Panc1 (cell line): ENCODE measurements around the gene MRPS7. TPM values are rescaled to one million over a fixed set of nuclear protein-coding genes. Genes with fewer than 3 reads are reported as not detected.

ENCODE experiments used
- ATAC-seq: fragments of 200-7000 bp; cut with Tn5 transposase; 2 replicates; pipeline ENCODE4 v1.9.1; 2020; ENCODE audit warnings: mild to moderate bottlenecking, moderate library complexity
- BruUV-seq: library from RNA; stranded (reverse); fragments of 400-500 nt; replicated peaks from 2 replicates; lab custom pipeline; 2021; lab: Mats Ljungman, UMichigan
- CTCF ChIA-PET: fragments of 300-600 bp; sonication (Branson Sonifier 250); formaldehyde crosslinking; loops from one replicate; lab custom pipeline; 2022; ENCODE audit warnings: antibody characterized with exemption; lab: Charles Lee
- POLR2A ChIA-PET: fragments of 300-600 bp; sonication (Branson Sonifier 250); formaldehyde crosslinking; loops from one replicate; lab custom pipeline; 2022; ENCODE audit warnings: antibody characterized with exemption; lab: Charles Lee
- DNase-seq: peaks from one replicate; pipeline ENCODE4 v3.0.0-alpha.2; 2010; ENCODE audit warnings: low read depth, low spot score
- H3K27ac ChIP-seq: 2 replicates; pipeline ENCODE4 v1.5.1; 2011; ENCODE audit warnings: mild to moderate bottlenecking, low read length, inconsistent platforms
- H3K27me3 ChIP-seq: fragments of 200-500 bp; sonication (Bioruptor generic); 2 replicates; pipeline ENCODE4 v1.6.0; 2014; ENCODE audit warnings: low read length, inconsistent platforms; ENCODE audit not compliant: control insufficient read depth, insufficient read depth
- H3K36me3 ChIP-seq: fragments of 200-500 bp; sonication (Bioruptor generic); 2 replicates; pipeline ENCODE4 v1.5.1; 2014; ENCODE audit warnings: inconsistent platforms, mild to moderate bottlenecking, low read length, moderate library complexity; ENCODE audit not compliant: control insufficient read depth, insufficient read depth
- H3K4me1 ChIP-seq: 2 replicates; pipeline ENCODE4 v1.5.1; 2011; ENCODE audit warnings: inconsistent platforms, mild to moderate bottlenecking, low read length, moderate library complexity; ENCODE audit not compliant: control insufficient read depth, insufficient read depth
- H3K4me3 ChIP-seq, 2 experiments: 2 replicates each; pipeline ENCODE4 v1.5.1; 2011 to 2012; ENCODE audit warnings: low read depth in 2 of 2, low read length in 2 of 2, mild to moderate bottlenecking in 2 of 2, inconsistent platforms in 1 of 2, moderate library complexity in 1 of 2
- H3K9me3 ChIP-seq: fragments of 200-500 bp; sonication (Bioruptor generic); 2 replicates; pipeline ENCODE4 v1.5.1; 2014; ENCODE audit warnings: low read depth, mild to moderate bottlenecking, inconsistent platforms, low read length, moderate library complexity; ENCODE audit not compliant: control insufficient read depth, insufficient read depth
- POLR2AphosphoS5 ChIP-seq: IDR thresholded peaks from 2 replicates; pipeline ENCODE4 v1.6.1; 2012; ENCODE audit warnings: mild to moderate bottlenecking, low read depth, low read length, moderate library complexity
- SIN3A ChIP-seq: IDR thresholded peaks from 2 replicates; pipeline ENCODE4 v1.6.1; 2012; ENCODE audit warnings: low read depth, mild to moderate bottlenecking, low read length, moderate library complexity, borderline replicate concordance; ENCODE audit not compliant: insufficient read depth
- TCF7L2 ChIP-seq: IDR thresholded peaks from 2 replicates; pipeline ENCODE4 v1.6.1; 2011; ENCODE audit warnings: mild to moderate bottlenecking, low read depth, low read length, inconsistent platforms
- in situ Hi-C: cut with HindIII; loops from 2 replicates; pipeline ENCODE4 v1.10.0; 2016; ENCODE audit warnings: low sequenced_read_pairs, low pct_unique_long_range_greater_than_20kb
- intact Hi-C: fragments of 100-400 bp; cut with micrococcal nuclease; formaldehyde crosslinking; loops from one replicate; pipeline ENCODE4 v1.10.0; 2022; ENCODE audit not compliant: unreplicated experiment
- total RNA-seq: library from RNA; stranded (reverse); gene quantifications from one replicate; pipeline ENCODE4 v1.2.1, GENCODE V29; 2021; ENCODE audit not compliant: unreplicated experiment
- TF ChIP-seq, protein P1 (sequence below): fragments of 450-650 bp; IDR thresholded peaks from 2 replicates; pipeline ENCODE4 v1.5.1; 2017; ENCODE audit warnings: mild to moderate bottlenecking
- TF ChIP-seq, protein P2 (sequence below), 2 experiments: IDR thresholded peaks; 2 replicates each; pipeline ENCODE4 v1.6.1; 2011 to 2012; ENCODE audit warnings: low read depth in 2 of 2, control low read depth in 1 of 2, low read length in 1 of 2, mild to moderate bottlenecking in 1 of 2, moderate library complexity in 1 of 2; ENCODE audit not compliant: insufficient read depth in 1 of 2

MRPS7 gene
- total RNA-seq, 1 experiment from 2014 or later, result 85.0 TPM

DNA sequence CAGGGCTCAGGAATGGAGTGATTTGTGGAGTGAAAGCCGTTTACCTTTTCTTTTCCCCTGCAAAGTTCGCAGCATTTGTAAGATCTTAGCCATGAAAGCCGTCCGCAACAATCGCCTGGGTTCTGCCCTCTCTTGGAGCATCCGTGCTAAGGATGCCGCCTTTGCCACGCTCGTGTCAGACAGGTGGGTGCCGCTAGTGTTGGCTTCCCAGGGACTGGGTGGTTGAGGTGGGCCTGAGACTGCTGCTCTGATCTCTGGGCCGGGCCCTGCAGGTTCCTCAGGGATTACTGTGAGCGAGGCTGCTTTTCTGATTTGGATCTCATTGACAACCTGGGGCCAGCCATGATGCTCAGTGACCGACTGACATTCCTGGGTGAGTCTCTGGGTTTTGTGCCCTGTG is 28.9 kb upstream of the MRPS7 start:
- CTCF ChIA-PET, result no interaction called here
- Histone ChIP-seq H3K27ac (no peak overlapping the region), H3K36me3 (peaks cover 22% of the 10 kb centered on the region), H3K9me3 (no peaks in the 10 kb centered on the region), H3K27me3 (no peaks in the 10 kb centered on the region), H3K4me3 (no peak overlapping the region), H3K4me1 (no peaks in the 10 kb centered on the region)
- BruUV-seq, result no TSS peak
- DNase-seq (no peak), ATAC-seq (no peak)
- TF ChIP-seq, protein P1, sequence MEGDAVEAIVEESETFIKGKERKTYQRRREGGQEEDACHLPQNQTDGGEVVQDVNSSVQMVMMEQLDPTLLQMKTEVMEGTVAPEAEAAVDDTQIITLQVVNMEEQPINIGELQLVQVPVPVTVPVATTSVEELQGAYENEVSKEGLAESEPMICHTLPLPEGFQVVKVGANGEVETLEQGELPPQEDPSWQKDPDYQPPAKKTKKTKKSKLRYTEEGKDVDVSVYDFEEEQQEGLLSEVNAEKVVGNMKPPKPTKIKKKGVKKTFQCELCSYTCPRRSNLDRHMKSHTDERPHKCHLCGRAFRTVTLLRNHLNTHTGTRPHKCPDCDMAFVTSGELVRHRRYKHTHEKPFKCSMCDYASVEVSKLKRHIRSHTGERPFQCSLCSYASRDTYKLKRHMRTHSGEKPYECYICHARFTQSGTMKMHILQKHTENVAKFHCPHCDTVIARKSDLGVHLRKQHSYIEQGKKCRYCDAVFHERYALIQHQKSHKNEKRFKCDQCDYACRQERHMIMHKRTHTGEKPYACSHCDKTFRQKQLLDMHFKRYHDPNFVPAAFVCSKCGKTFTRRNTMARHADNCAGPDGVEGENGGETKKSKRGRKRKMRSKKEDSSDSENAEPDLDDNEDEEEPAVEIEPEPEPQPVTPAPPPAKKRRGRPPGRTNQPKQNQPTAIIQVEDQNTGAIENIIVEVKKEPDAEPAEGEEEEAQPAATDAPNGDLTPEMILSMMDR, result no peak
- TF ChIP-seq, protein P2, sequence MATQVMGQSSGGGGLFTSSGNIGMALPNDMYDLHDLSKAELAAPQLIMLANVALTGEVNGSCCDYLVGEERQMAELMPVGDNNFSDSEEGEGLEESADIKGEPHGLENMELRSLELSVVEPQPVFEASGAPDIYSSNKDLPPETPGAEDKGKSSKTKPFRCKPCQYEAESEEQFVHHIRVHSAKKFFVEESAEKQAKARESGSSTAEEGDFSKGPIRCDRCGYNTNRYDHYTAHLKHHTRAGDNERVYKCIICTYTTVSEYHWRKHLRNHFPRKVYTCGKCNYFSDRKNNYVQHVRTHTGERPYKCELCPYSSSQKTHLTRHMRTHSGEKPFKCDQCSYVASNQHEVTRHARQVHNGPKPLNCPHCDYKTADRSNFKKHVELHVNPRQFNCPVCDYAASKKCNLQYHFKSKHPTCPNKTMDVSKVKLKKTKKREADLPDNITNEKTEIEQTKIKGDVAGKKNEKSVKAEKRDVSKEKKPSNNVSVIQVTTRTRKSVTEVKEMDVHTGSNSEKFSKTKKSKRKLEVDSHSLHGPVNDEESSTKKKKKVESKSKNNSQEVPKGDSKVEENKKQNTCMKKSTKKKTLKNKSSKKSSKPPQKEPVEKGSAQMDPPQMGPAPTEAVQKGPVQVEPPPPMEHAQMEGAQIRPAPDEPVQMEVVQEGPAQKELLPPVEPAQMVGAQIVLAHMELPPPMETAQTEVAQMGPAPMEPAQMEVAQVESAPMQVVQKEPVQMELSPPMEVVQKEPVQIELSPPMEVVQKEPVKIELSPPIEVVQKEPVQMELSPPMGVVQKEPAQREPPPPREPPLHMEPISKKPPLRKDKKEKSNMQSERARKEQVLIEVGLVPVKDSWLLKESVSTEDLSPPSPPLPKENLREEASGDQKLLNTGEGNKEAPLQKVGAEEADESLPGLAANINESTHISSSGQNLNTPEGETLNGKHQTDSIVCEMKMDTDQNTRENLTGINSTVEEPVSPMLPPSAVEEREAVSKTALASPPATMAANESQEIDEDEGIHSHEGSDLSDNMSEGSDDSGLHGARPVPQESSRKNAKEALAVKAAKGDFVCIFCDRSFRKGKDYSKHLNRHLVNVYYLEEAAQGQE (IDR thresholded peaks at IDR 0.05; ENCODE audit: insufficient read depth in 1 of 2, low read depth in 2 of 2, low read length in 1 of 2), result no peak
- no peak for TF ChIP-seq TCF7L2
- TF ChIP-seq SIN3A, result no peak
- no peak for TF ChIP-seq POLR2AphosphoS5
- intact Hi-C loops (no loop called here), in situ Hi-C loops (no loop called here)
- POLR2A ChIA-PET, result no interaction called here

DNA sequence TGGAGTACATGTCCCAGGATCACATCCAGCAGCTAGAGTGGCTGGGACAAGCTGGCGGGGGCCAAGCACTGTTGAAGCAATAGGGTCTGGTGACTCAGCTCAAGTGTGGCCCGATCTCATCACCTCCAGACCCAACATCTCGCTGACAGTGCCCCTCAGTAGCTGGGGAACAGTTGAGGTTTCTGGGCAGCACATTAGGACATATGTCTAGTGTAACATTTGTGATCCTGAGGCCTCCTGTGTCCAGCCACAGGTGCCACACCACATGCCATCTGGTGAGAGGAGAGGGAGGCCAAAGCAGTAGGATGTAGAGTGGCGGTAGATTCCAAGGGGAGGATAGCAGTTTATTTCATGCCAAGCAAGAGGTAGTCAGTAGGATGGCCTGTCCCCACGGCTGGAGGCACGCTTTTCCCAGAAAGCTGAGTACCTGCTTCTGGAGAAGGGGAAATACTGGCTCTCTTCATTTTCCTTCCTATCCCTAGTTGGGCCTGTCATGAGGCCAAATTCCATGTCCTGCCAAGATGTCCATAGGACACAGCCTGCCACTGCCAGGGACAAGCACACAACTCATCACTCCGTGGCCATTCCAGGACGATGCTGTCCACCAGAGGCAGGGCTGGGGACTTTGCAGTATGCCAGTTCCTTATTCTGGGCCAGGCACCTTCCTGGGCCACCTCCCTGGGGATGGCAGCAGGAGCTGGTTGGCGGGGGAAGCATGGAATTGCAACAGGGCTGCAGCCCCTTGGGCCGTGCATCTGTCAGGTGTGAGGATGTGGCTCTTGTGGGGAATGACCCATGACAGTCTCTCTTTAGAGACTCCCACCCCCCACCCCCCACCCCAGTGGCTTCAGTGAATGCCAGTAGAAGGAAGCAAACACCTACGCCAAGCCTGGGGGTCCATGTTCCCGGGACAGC is 24.3 kb upstream of the MRPS7 start:
- in situ Hi-C loops (no loop called here), intact Hi-C loops (no loop called here)
- H3K36me3 ChIP-seq, result peaks cover 23% of the 10 kb centered on the region
- ATAC-seq, result no peak
- ChIA-PET POLR2A (interaction anchor here (0.6 kb wide), 1 partner anchor 7 kb away, joined by 7 read pairs; no protein-coding TSS in a partner anchor), CTCF (interaction anchor here (0.5 kb wide), 1 partner anchor 13 kb away, joined by 3 read pairs; no protein-coding TSS in a partner anchor)
- H3K9me3 ChIP-seq, result no peaks in the 10 kb centered on the region
- H3K4me3 ChIP-seq, result no peak overlapping the region
- no peak for DNase-seq
- no peaks in the 10 kb centered on the region for H3K27me3 ChIP-seq
- BruUV-seq, result no TSS peak
- H3K27ac ChIP-seq, result no peak overlapping the region
- TF ChIP-seq, protein P1, result no peak
- peak; percentile 5; the same call in 1 of the 2 replicates for TF ChIP-seq POLR2AphosphoS5
- 0 out of 2 replicates have a peak, but pooled peaks cover 3% of the 10 kb centered on the region for H3K4me1 ChIP-seq
